GM12891 (cell line): ENCODE measurements around the gene KAT2B.

ENCODE experiments used
- DNase-seq: peaks from one replicate; pipeline ENCODE4 v3.0.0; 2011; ENCODE audit warnings: low spot score; ENCODE audit not compliant: insufficient read length
- FAIRE-seq: peaks from 2 replicates; lab custom pipeline; 2011; peaks lifted over from hg19 to GRCh38; lab: Jason Lieb, UNC
- PAX5 ChIP-seq: IDR thresholded peaks from 2 replicates; pipeline ENCODE4 v1.6.1; 2011; ENCODE audit warnings: low read length, moderate library complexity, mild to moderate bottlenecking; ENCODE audit not compliant: insufficient read depth, severe bottlenecking
- POLR2A ChIP-seq: IDR thresholded peaks from 2 replicates; pipeline ENCODE4 v1.6.1; 2011; ENCODE audit warnings: low read depth, low read length, control low read depth
- POLR2AphosphoS5 ChIP-seq: IDR thresholded peaks from 2 replicates; pipeline ENCODE4 v1.6.1; 2011; ENCODE audit warnings: low read depth, low read length, control low read depth
- POU2F2 ChIP-seq: IDR thresholded peaks from 2 replicates; pipeline ENCODE4 v1.6.1; 2011; ENCODE audit warnings: low read depth, mild to moderate bottlenecking, control low read depth, low read length, moderate library complexity
- SPI1 ChIP-seq: IDR thresholded peaks from 2 replicates; pipeline ENCODE4 v1.6.1; 2011; ENCODE audit warnings: low read depth, low read length, control low read depth
- TAF1 ChIP-seq: IDR thresholded peaks from 2 replicates; pipeline ENCODE4 v1.6.1; 2011; ENCODE audit warnings: low read depth, low read length, control low read depth

The KAT2B gene

GRCh38 chr3:20064387-20064786 lies 24.1 kb downstream of the KAT2B start:
- FAIRE-seq, result no peak

GRCh38 chr3:20064796-20065564 lies 24.7 kb downstream of the KAT2B start:
- no peak for TF ChIP-seq PAX5
- no peak for TF ChIP-seq POLR2AphosphoS5
- TF ChIP-seq POU2F2, result no peak
- no peak for TF ChIP-seq TAF1
- no peak for TF ChIP-seq SPI1
- no peak for TF ChIP-seq POLR2A
- FAIRE-seq (no peak), DNase-seq (no peak)

More at GRCh38 chr3:20064387-20064786, 24.1 kb downstream of the KAT2B start:
- no peak for DNase-seq
- no peak for TF ChIP-seq SPI1
- no peak for TF ChIP-seq POLR2A
- no peak for TF ChIP-seq PAX5
- TF ChIP-seq POU2F2, result no peak
- TF ChIP-seq TAF1, result no peak
- no peak for TF ChIP-seq POLR2AphosphoS5

GRCh38 chr3:20066079-20066478 lies 25.8 kb downstream of the KAT2B start:
- FAIRE-seq, result no peak
- no peak for TF ChIP-seq POLR2A
- TF ChIP-seq TAF1, result no peak
- TF ChIP-seq PAX5, result no peak
- TF ChIP-seq POU2F2, result no peak
- no peak for TF ChIP-seq POLR2AphosphoS5
- TF ChIP-seq SPI1, result no peak
- no peak for DNase-seq

GRCh38 chr3:20066850-20067617 lies 26.8 kb downstream of the KAT2B start:
- FAIRE-seq (no peak), DNase-seq (no peak)
- no peak for TF ChIP-seq POLR2A

- FAIRE-seq (no peak), DNase-seq (no peak)
- TF ChIP-seq TAF1 (no peak), POLR2A (no peak), PAX5 (no peak), POLR2AphosphoS5 (no peak)
Observed at GRCh38 chr3:20068512-20069177, 28.4 kb downstream of the KAT2B start.

GRCh38 chr3:20069178-20069532 lies 28.9 kb downstream of the KAT2B start:
- FAIRE-seq (no peak), DNase-seq (no peak)
- TF ChIP-seq SPI1, result 0 out of 2 replicates have a peak, but pooled peaks have one; percentile 27
- no peak for TF ChIP-seq POLR2AphosphoS5

GRCh38 chr3:20071175-20071574 lies 30.9 kb downstream of the KAT2B start:
- FAIRE-seq, result no peak
- TF ChIP-seq POU2F2, result no peak
- TF ChIP-seq TAF1, result no peak
- no peak for TF ChIP-seq PAX5
- TF ChIP-seq SPI1, result no peak
- TF ChIP-seq POLR2A, result no peak
- TF ChIP-seq POLR2AphosphoS5, result no peak
- DNase-seq, result no peak

- no peak for FAIRE-seq
- DNase-seq, result no peak
- TF ChIP-seq POU2F2 (no peak), POLR2A (no peak), PAX5 (no peak), TAF1 (no peak), POLR2AphosphoS5 (no peak), SPI1 (no peak)
Observed at GRCh38 chr3:20072422-20072821, 32.2 kb downstream of the KAT2B start.

GRCh38 chr3:20073068-20073467 lies 32.8 kb downstream of the KAT2B start:
- no peak for TF ChIP-seq POU2F2
- DNase-seq, result no peak
- FAIRE-seq, result no peak

- no peak for DNase-seq
- TF ChIP-seq TAF1, result no peak
- no peak for TF ChIP-seq POLR2A
- TF ChIP-seq POLR2AphosphoS5, result no peak
- no peak for TF ChIP-seq POU2F2
- TF ChIP-seq PAX5, result no peak
- no peak for TF ChIP-seq SPI1
- no peak for FAIRE-seq
Observed at GRCh38 chr3:20073683-20074082, 33.4 kb downstream of the KAT2B start.
